ENCODE data around the gene SGPP1.
"Not testable (repeated sequence)": the region's sequence is repeated elsewhere in the genome, so short reads cannot be mapped to it uniquely, and the experiment has no call there.

The SGPP1 gene

GRCh38 chr14:63673255-63673654, 54.6 kb downstream of the SGPP1 start:
- DNase-seq (ENCODE audit: low read depth), result no peak

- DNase-seq (ENCODE audit: low read depth), result no peak
Observed at GRCh38 chr14:63672417-63673180, 55.3 kb downstream of the SGPP1 start.

GRCh38 chr14:63671987-63672386, 55.9 kb downstream of the SGPP1 start:
- DNase-seq (ENCODE audit: low read depth), result no peak

- DNase-seq (ENCODE audit: low read depth), result no peak
Observed at GRCh38 chr14:63670692-63671091, 57.2 kb downstream of the SGPP1 start.

GRCh38 chr14:63666335-63666734, 61.5 kb downstream of the SGPP1 start:
- DNase-seq (ENCODE audit: low read depth), result no peak

GRCh38 chr14:63663428-63664341, 64.2 kb downstream of the SGPP1 start:
- no peak for DNase-seq (ENCODE audit: low read depth)

- no peak for DNase-seq (ENCODE audit: low read depth)
Observed at GRCh38 chr14:63662776-63663175, 65.1 kb downstream of the SGPP1 start.

GRCh38 chr14:63661881-63662280, 66.0 kb downstream of the SGPP1 start:
- not testable (repeated sequence) for DNase-seq (ENCODE audit: low read depth)

- DNase-seq (ENCODE audit: low read depth), result no peak
Observed at GRCh38 chr14:63659726-63660125, 68.1 kb downstream of the SGPP1 start.

GRCh38 chr14:63656194-63656593, 71.7 kb downstream of the SGPP1 start:
- DNase-seq (ENCODE audit: low read depth), result no peak

- DNase-seq (ENCODE audit: low read depth), result no peak
Observed at GRCh38 chr14:63654936-63655335, 72.9 kb downstream of the SGPP1 start.

GRCh38 chr14:63654346-63654745, 73.5 kb downstream of the SGPP1 start:
- no peak for DNase-seq (ENCODE audit: low read depth)

- no peak for DNase-seq (ENCODE audit: low read depth)
Observed at GRCh38 chr14:63652406-63652805, 75.5 kb downstream of the SGPP1 start.

- DNase-seq (ENCODE audit: low read depth), result peak; percentile 4
Observed at GRCh38 chr14:63650256-63650952, 77.5 kb downstream of the SGPP1 start.

- no peak for DNase-seq (ENCODE audit: low read depth)
Observed at GRCh38 chr14:63647696-63648410, 80.0 kb downstream of the SGPP1 start.

- DNase-seq (ENCODE audit: low read depth), result no peak
Observed at GRCh38 chr14:63644741-63645140, 83.1 kb downstream of the SGPP1 start.

GRCh38 chr14:63642656-63643382, 85.0 kb downstream of the SGPP1 start:
- no peak for DNase-seq (ENCODE audit: low read depth)

GRCh38 chr14:63642229-63642611, 85.6 kb downstream of the SGPP1 start:
- DNase-seq (ENCODE audit: low read depth), result peak; percentile 76

GRCh38 chr14:63641473-63642228, 86.2 kb downstream of the SGPP1 start, which contains the start of gene WDR89:
TSS of gene WDR89 (minus strand) at chr14:63641871. CDS start at chr14:63599942, 41,929 bp downstream.
- DNase-seq (ENCODE audit: low read depth), result peak; percentile 96

GRCh38 chr14:63638493-63638892, 89.4 kb downstream of the SGPP1 start:
- DNase-seq (ENCODE audit: low read depth), result no peak

Measured in T-helper 22 cell (primary cell).